OCI-LY1 (cell line): Measurements from ENCODE around the gene SSH2.

Source experiments
- H2AFZ ChIP-seq: fragments of 200-600 bp; sonication (generic), shearing (Covaris generic); 2 replicates; pipeline ENCODE4 v1.6.0; 2014; ENCODE audit warnings: antibody characterized with exemption, mild to moderate bottlenecking, low read length
- H3F3A ChIP-seq: fragments of 200-600 bp; sonication (generic), shearing (Covaris generic); 2 replicates; pipeline ENCODE4 v1.6.0; 2014; ENCODE audit warnings: mild to moderate bottlenecking, antibody characterized with exemption, low read length, moderate library complexity; ENCODE audit not compliant: insufficient read depth
- H3K27ac ChIP-seq: fragments of 200-600 bp; sonication (generic); 2 replicates; pipeline ENCODE4 v1.5.1; 2014; ENCODE audit warnings: low read length, mixed run types, mild to moderate bottlenecking, low read depth; ENCODE audit not compliant: poor library complexity, severe bottlenecking
- H3K27me3 ChIP-seq: fragments of 200-600 bp; sonication (generic); 2 replicates; pipeline ENCODE4 v1.6.0; 2014; ENCODE audit warnings: antibody characterized with exemption, mild to moderate bottlenecking, low read length, moderate library complexity; ENCODE audit not compliant: insufficient read depth
- H3K36me3 ChIP-seq: fragments of 200-600 bp; sonication (generic); 2 replicates; pipeline ENCODE4 v1.6.1; 2014; ENCODE audit warnings: mild to moderate bottlenecking, antibody characterized with exemption, low read length, moderate library complexity, mixed read lengths; ENCODE audit not compliant: insufficient read depth
- H3K4me1 ChIP-seq: fragments of 200-600 bp; sonication (generic); 2 replicates; pipeline ENCODE4 v1.5.1; 2014; ENCODE audit warnings: mild to moderate bottlenecking, low read length, moderate library complexity; ENCODE audit not compliant: insufficient read depth, severe bottlenecking
- H3K4me2 ChIP-seq: fragments of 200-600 bp; sonication (generic), shearing (Covaris generic); 2 replicates; pipeline ENCODE4 v1.6.1; 2014; ENCODE audit warnings: low read length
- H3K4me3 ChIP-seq: fragments of 200-600 bp; sonication (generic); 2 replicates; pipeline ENCODE4 v1.5.1; 2014; ENCODE audit warnings: low read length, low read depth, mild to moderate bottlenecking, mixed read lengths; ENCODE audit not compliant: poor library complexity, severe bottlenecking
- H3K79me2 ChIP-seq: fragments of 200-600 bp; shearing (Covaris generic); 2 replicates; pipeline ENCODE4 v1.6.1; 2016; ENCODE audit warnings: mixed run types, low read length, mixed read lengths; ENCODE audit not compliant: insufficient read depth
- H3K9ac ChIP-seq: fragments of 200-600 bp; sonication (generic), shearing (Covaris generic); 2 replicates; pipeline ENCODE4 v1.6.1; 2014; ENCODE audit warnings: mild to moderate bottlenecking, low read length, mixed read lengths
- H3K9me2 ChIP-seq: fragments of 200-600 bp; sonication (generic), shearing (Covaris generic); 2 replicates; pipeline ENCODE4 v1.6.1; 2014; ENCODE audit warnings: low read depth, mild to moderate bottlenecking, low read length, mixed read lengths
- H3K9me3 ChIP-seq: fragments of 200-600 bp; shearing (Covaris generic); 2 replicates; pipeline ENCODE4 v1.6.1; 2014; ENCODE audit warnings: low read length, mixed read lengths
- H4K20me1 ChIP-seq: fragments of 200-600 bp; sonication (generic), shearing (Covaris generic); 2 replicates; pipeline ENCODE4 v1.6.0; 2016; ENCODE audit warnings: mild to moderate bottlenecking, low read length; ENCODE audit not compliant: insufficient read depth
- EZH2 ChIP-seq: fragments of 200-600 bp; sonication (generic), shearing (Covaris generic); IDR thresholded peaks from 2 replicates; pipeline ENCODE4 v1.8.0; 2017; ENCODE audit warnings: borderline replicate concordance, mixed run types, mild to moderate bottlenecking, antibody characterized with exemption, low read length, moderate library complexity, mixed read lengths
- TF ChIP-seq, protein P1 (sequence below): fragments of 200-600 bp; sonication (generic), shearing (Covaris generic); IDR thresholded peaks from 2 replicates; pipeline ENCODE4 v1.5.1; 2017; ENCODE audit warnings: mild to moderate bottlenecking, antibody characterized with exemption, low read length, moderate library complexity, mixed read lengths

SSH2 gene

DNA sequence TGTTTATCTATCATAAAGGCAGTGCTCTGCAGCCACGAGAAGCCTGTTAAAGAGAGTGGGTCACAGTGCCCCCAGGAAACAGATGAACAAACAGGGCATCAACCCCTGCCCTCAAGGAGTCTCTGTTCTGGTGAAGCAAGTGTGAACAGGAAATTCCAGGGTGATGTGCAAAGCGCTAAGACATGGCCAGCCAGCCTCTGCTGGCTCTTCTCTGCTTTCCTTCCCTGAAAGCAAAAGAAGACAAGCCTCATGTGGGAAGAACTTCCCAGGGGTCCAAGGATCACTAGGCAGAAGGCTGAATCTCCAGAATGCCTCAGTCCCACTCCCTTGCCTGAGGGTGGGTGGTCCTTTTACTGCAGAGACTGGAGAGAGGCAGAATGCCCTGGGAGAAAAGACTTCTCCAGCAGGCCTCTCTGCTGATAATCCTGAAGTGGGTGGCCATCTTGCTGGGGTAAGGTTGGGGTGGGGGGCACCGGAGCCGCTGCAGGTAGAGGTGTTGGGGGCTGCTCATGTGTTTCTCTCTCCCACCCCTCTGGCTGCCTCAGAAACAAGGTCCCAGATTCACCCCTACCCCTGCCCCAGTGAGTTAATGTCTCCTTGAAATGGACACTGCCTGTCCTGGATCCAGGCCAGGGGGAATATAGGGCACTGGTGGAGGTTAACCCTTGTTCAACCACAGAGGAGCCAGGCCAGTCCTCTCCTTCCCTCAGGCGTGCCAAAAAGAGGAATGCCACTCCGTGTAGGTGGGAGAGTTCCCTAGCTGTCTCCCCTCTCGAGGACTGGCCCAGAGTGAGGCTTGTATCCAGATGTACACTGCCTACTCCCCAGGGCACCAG lies 334.7 kb downstream of the SSH2 start:
- Histone ChIP-seq H3K27ac (no peak overlapping the region), H2AFZ (no peak overlapping the region), H3K36me3 (no peaks in the 10 kb centered on the region), H3F3A (no peaks in the 10 kb centered on the region), H3K4me2 (no peak overlapping the region), H3K9me3 (no peaks in the 10 kb centered on the region), H3K4me1 (peaks cover 34% of the 10 kb centered on the region), H3K4me3 (no peak overlapping the region), H3K9ac (no peak overlapping the region), H3K9me2 (no peaks in the 10 kb centered on the region), H3K79me2 (no peaks in the 10 kb centered on the region), H4K20me1 (no peaks in the 10 kb centered on the region), H3K27me3 (peaks cover 3% of the 10 kb centered on the region; the same call in 1 of the 2 replicates)
- TF ChIP-seq EZH2, result no peak
- TF ChIP-seq, protein P1, sequence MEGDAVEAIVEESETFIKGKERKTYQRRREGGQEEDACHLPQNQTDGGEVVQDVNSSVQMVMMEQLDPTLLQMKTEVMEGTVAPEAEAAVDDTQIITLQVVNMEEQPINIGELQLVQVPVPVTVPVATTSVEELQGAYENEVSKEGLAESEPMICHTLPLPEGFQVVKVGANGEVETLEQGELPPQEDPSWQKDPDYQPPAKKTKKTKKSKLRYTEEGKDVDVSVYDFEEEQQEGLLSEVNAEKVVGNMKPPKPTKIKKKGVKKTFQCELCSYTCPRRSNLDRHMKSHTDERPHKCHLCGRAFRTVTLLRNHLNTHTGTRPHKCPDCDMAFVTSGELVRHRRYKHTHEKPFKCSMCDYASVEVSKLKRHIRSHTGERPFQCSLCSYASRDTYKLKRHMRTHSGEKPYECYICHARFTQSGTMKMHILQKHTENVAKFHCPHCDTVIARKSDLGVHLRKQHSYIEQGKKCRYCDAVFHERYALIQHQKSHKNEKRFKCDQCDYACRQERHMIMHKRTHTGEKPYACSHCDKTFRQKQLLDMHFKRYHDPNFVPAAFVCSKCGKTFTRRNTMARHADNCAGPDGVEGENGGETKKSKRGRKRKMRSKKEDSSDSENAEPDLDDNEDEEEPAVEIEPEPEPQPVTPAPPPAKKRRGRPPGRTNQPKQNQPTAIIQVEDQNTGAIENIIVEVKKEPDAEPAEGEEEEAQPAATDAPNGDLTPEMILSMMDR, result no peak

DNA sequence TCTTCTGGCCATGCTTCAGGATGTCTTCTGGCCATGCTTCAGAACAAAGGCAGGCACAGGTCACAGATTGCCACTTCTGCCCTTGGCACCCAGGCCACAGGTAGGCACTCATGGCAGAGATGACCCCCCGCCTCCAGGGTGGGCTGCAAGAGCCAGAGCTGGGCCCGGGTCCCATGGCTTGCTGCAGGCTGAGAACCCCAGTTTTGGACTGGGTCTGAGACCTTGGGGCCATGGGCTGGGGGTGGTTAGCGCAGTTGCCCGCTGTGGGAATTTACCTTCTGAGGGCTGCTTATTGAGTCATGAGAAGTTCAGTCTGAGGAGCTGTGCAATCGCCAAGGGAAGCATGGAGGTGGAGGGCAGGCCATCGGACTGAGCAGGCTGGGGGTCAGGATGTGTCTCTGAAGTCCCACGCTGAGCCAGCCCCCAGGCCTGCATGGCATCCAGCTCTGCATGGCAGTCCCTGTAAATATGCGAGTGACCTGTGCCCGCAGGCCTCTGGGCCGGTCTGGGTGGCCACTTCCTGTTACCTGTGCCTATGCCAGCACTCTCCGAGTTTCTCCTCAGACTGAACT lies 335.4 kb downstream of the SSH2 start:
- no peaks in the 10 kb centered on the region for H3K9me3 ChIP-seq
- no peaks in the 10 kb centered on the region for H3K79me2 ChIP-seq
- H3K4me3 ChIP-seq, result no peak overlapping the region
- peaks cover 41% of the 10 kb centered on the region for H3K4me1 ChIP-seq
- H3K9me2 ChIP-seq, result no peaks in the 10 kb centered on the region
- no peak overlapping the region for H3K9ac ChIP-seq
- TF ChIP-seq, protein P1, result no peak
- no peak for TF ChIP-seq EZH2
- H3K4me2 ChIP-seq, result peak overlapping the region; percentile 82; the same call in 1 of the 2 replicates
- H3K27me3 ChIP-seq, result peaks cover 3% of the 10 kb centered on the region; the same call in 1 of the 2 replicates
- H3K36me3 ChIP-seq, result no peaks in the 10 kb centered on the region
- H4K20me1 ChIP-seq, result no peaks in the 10 kb centered on the region
- H2AFZ ChIP-seq, result no peak overlapping the region
- no peak overlapping the region for H3K27ac ChIP-seq
- H3F3A ChIP-seq, result no peaks in the 10 kb centered on the region

DNA sequence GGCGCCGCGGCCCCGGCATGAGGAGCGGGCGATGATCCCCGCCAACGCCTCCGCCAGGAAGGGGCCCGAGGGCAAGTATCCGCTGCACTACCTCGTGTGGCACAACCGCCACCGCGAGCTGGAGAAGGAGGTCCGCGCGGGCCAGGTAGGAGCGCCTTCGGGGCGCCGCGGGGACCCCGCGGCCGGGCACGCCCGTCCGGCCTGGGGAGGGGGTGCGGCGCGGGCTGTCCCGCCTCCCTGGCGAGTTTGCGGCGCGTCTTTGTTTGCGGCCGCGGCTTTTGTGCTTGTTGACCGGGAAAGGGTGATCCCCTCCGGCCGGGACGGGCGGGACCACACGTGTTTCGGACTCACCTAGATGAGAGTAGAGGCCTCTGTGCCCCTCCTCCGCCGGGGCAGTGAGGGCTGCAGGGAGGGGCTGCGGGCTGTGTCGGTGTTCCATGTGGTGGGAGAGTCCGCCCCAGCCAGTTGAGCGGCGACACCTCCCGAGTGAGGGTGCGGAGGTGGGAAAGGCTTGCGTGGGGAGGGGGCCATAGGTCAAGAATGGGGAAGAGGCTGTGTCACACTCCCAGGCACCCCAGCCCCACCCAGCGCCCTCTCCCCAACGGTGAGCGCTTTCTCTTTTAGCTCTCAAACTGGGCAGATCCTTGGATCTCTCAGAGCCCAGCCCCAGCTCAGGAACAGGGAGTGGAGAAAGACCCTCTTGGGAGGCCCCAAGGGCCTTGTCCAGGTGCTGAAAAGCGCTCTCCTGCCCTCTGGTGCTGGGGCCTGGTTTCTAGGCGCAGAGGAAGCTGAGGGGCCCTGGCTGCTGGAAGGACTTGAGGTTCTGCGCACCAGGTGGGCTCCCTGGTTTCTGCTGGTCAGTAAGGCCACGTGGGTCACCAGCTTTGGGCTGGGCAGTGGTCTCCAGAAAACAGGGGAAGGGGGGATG lies 336.2 kb downstream of the SSH2 start:
- H3K9ac ChIP-seq, result peak overlapping the region; percentile 65
- TF ChIP-seq, protein P1, result peak; percentile 28
- TF ChIP-seq EZH2, result no peak
- H3K4me2 ChIP-seq, result peak overlapping the region; percentile 82
- no peaks in the 10 kb centered on the region for H3F3A ChIP-seq
- H3K27me3 ChIP-seq, result no peaks in the 10 kb centered on the region
- H3K27ac ChIP-seq, result no peak overlapping the region
- peak overlapping the region; percentile 73 for H3K4me3 ChIP-seq
- no peaks in the 10 kb centered on the region; the same call in 1 of the 2 replicates for H3K79me2 ChIP-seq
- H2AFZ ChIP-seq, result no peak overlapping the region
- no peaks in the 10 kb centered on the region for H3K36me3 ChIP-seq
- no peaks in the 10 kb centered on the region for H3K9me3 ChIP-seq
- H4K20me1 ChIP-seq, result no peaks in the 10 kb centered on the region
- H3K9me2 ChIP-seq, result no peaks in the 10 kb centered on the region
- peaks cover 41% of the 10 kb centered on the region for H3K4me1 ChIP-seq
